ENCODE results near the gene GRM5.

GRCh38 chr11:89067264-89067663 is 1.5 kb upstream of the GRM5 start:
- TF ChIP-seq, protein P1, sequence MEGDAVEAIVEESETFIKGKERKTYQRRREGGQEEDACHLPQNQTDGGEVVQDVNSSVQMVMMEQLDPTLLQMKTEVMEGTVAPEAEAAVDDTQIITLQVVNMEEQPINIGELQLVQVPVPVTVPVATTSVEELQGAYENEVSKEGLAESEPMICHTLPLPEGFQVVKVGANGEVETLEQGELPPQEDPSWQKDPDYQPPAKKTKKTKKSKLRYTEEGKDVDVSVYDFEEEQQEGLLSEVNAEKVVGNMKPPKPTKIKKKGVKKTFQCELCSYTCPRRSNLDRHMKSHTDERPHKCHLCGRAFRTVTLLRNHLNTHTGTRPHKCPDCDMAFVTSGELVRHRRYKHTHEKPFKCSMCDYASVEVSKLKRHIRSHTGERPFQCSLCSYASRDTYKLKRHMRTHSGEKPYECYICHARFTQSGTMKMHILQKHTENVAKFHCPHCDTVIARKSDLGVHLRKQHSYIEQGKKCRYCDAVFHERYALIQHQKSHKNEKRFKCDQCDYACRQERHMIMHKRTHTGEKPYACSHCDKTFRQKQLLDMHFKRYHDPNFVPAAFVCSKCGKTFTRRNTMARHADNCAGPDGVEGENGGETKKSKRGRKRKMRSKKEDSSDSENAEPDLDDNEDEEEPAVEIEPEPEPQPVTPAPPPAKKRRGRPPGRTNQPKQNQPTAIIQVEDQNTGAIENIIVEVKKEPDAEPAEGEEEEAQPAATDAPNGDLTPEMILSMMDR (IDR thresholded peaks at IDR 0.05; ENCODE audit: low read length) = no peak
- TF ChIP-seq EZH2 (IDR thresholded peaks at IDR 0.05; ENCODE audit: borderline replicate concordance, low read length) = no peak
